GM12874 (cell line): ENCODE results near the gene SPON1.

Source experiments
- CTCF ChIP-seq: IDR thresholded peaks from 2 replicates; pipeline ENCODE4 v1.5.1; 2011; ENCODE audit warnings: low read depth, mild to moderate bottlenecking, control low read depth, low read length, moderate library complexity; ENCODE audit not compliant: insufficient read depth

The SPON1 gene

GRCh38 chr11:14310679-14311078 lies 348.2 kb downstream of the SPON1 start:
- no peak for TF ChIP-seq CTCF

- no peak for TF ChIP-seq CTCF
Measured at GRCh38 chr11:14312736-14313438, 350.4 kb downstream of the SPON1 start.

GRCh38 chr11:14314127-14314526 lies 351.6 kb downstream of the SPON1 start:
- no peak for TF ChIP-seq CTCF

- TF ChIP-seq CTCF: no peak
Measured at GRCh38 chr11:14315130-14315529, 352.6 kb downstream of the SPON1 start.
